ENCODE data around the gene PAX6. TPM values are rescaled to one million over a fixed set of nuclear protein-coding genes. Genes with fewer than 3 reads are reported as not detected.

The PAX6 gene
- total and polyA plus RNA-seq, 9 of the 15 experiments (the other 6 are each of a cell fraction or from before 2014, with no cell fraction given), result 1.5 to 10.9 (median 5.3) TPM

GRCh38 chr11:31806928-31807798 lies 4.0 kb downstream of the PAX6 start:
- Histone ChIP-seq H4K20me1 (replicated peaks; ENCODE audit: control insufficient read depth, insufficient read depth, low read length) (no peaks in the 10 kb centered on the region; the same call in 1 of the 2 replicates), H3K27ac (ENCODE audit: extremely low read depth, low read depth, low read length) (no peak overlapping the region), H3K4me3 (no peak overlapping the region), H3K9me3 (replicated peaks; ENCODE audit: control insufficient read depth, insufficient read depth, low read depth, low read length) (no peaks in the 10 kb centered on the region), H3K27me3 (ENCODE audit: control insufficient read depth in 2 of 2, insufficient read depth in 2 of 2, low read length in 2 of 2) (peaks cover 17 to 58% of the 10 kb centered on the region in 2 experiments), H3K36me3 (ENCODE audit: control insufficient read depth, insufficient read depth, low read length) (no peaks in the 10 kb centered on the region), H3K4me2 (ENCODE audit: insufficient read depth, low read length) (no peak overlapping the region), H3K4me1 (replicated peaks in 1 of 2; ENCODE audit: control insufficient read depth in 2 of 2, insufficient read depth in 2 of 2, low read length in 2 of 2) (peaks cover 4 to 31% of the 10 kb centered on the region in 2 experiments; a peak in 4 of 5 replicates), H3K9ac (ENCODE audit: insufficient read depth in 1 of 2, low read depth in 2 of 2, low read length in 2 of 2) (no peak overlapping the region), H3K79me2 (ENCODE audit: control insufficient read depth, insufficient read depth, low read length) (no peaks in the 10 kb centered on the region), H3K9me1 (ENCODE audit: control insufficient read depth, insufficient read depth, low read length) (no peaks in the 10 kb centered on the region), H2AFZ (ENCODE audit: low read depth, low read length) (no peak overlapping the region)
- intact Hi-C loops (cut with micrococcal nuclease), result no loop called here
- ATAC-seq (no peak), DNase-seq (ENCODE audit: extremely low read depth in 1 of 4, low spot score in 3 of 4) (no peak), FAIRE-seq (no peak)
- POLR2A ChIA-PET, result interaction anchor here (0.6 to 0.8 kb wide), 3 partner anchors 12 to 65 kb away, joined by 3 to 4 read pairs (median 3); no protein-coding TSS in a partner anchor
- BruUV-seq (replicated peaks), result no TSS peak
- CTCF ChIA-PET (ENCODE audit: low intra/inter-chr PET ratio), result no interaction called here
- whole genome bisulfite sequencing (ENCODE audit: insufficient coverage, low coverage, missing lambda C conversion rate), result 45% methylated on average over 13 of the region's 13 CpGs
- in situ Hi-C loops (cut with MboI), result no loop called here
- TF ChIP-seq PHTF2 (CRISPR knock-in tag; IDR thresholded peaks at IDR 0.05) (no peak), NR4A1 (CRISPR knock-in tag; IDR thresholded peaks at IDR 0.05) (no peak), NR4A1 (tag; IDR thresholded peaks at IDR 0.05) (no peak), KLF13 (tag; IDR thresholded peaks at IDR 0.05; ENCODE audit: borderline replicate concordance, low read depth) (no peak), CREM (IDR thresholded peaks at IDR 0.05; ENCODE audit: low read depth) (no peak), PHF21A (IDR thresholded peaks at IDR 0.05; ENCODE audit: borderline replicate concordance, low read depth) (no peak)

All from K562 (cell line).